Pons (tissue), 1 donor: ENCODE measurements around the gene ASAP2.
"Not testable (repeated sequence)": the region's sequence is repeated elsewhere in the genome, so short reads cannot be mapped to it uniquely, and the experiment has no call there.

Source experiments
- DNase-seq: peaks from one replicate; pipeline ENCODE4 v3.0.0-alpha.2; 2016; ENCODE audit warnings: low spot score

The ASAP2 gene

GRCh38 chr2:9212010-9212635 is 5.5 kb downstream of the ASAP2 start:
- no peak for DNase-seq

- DNase-seq, result no peak
Measured at GRCh38 chr2:9212661-9213411, 6.2 kb downstream of the ASAP2 start.

GRCh38 chr2:9213477-9214051 is 7.0 kb downstream of the ASAP2 start:
- no peak for DNase-seq

- no peak for DNase-seq
Measured at GRCh38 chr2:9214873-9215272, 8.3 kb downstream of the ASAP2 start.

- no peak for DNase-seq
Measured at GRCh38 chr2:9215680-9216079, 9.1 kb downstream of the ASAP2 start.

GRCh38 chr2:9216143-9216542 is 9.5 kb downstream of the ASAP2 start:
- not testable (repeated sequence) for DNase-seq

- no peak for DNase-seq
Measured at GRCh38 chr2:9217838-9218770, 11.5 kb downstream of the ASAP2 start.

GRCh38 chr2:9219027-9219445 is 12.4 kb downstream of the ASAP2 start:
- no peak for DNase-seq

GRCh38 chr2:9220201-9220600 is 13.6 kb downstream of the ASAP2 start:
- DNase-seq, result no peak

- no peak for DNase-seq
Measured at GRCh38 chr2:9221223-9221622, 14.6 kb downstream of the ASAP2 start.

- DNase-seq, result no peak
Measured at GRCh38 chr2:9222239-9222892, 15.8 kb downstream of the ASAP2 start.

GRCh38 chr2:9222893-9223287 is 16.3 kb downstream of the ASAP2 start:
- DNase-seq, result no peak

- no peak for DNase-seq
Measured at GRCh38 chr2:9225806-9226205, 19.2 kb downstream of the ASAP2 start.

GRCh38 chr2:9226458-9227380 is 20.1 kb downstream of the ASAP2 start:
- no peak for DNase-seq

GRCh38 chr2:9228088-9228751 is 21.6 kb downstream of the ASAP2 start:
- no peak for DNase-seq

- no peak for DNase-seq
Measured at GRCh38 chr2:9228781-9229469, 22.3 kb downstream of the ASAP2 start.

GRCh38 chr2:9229470-9229820 is 22.8 kb downstream of the ASAP2 start:
- DNase-seq, result no peak

GRCh38 chr2:9230051-9230802 is 23.6 kb downstream of the ASAP2 start:
- no peak for DNase-seq

GRCh38 chr2:9230881-9231280 is 24.3 kb downstream of the ASAP2 start:
- DNase-seq, result peak; percentile 51
